Nephron progenitor cell (in vitro differentiated cells): ENCODE measurements around the gene TTC22.

Source experiments
- DNase-seq: peaks from one replicate; pipeline ENCODE4 v3.0.0; 2021
- H3K27ac Mint-ChIP-seq: 2 replicates; pipeline ENCODE4 v1.8.0; 2021; ENCODE audit warnings: mild to moderate bottlenecking, moderate library complexity, mixed read lengths
- H3K27me3 Mint-ChIP-seq: 2 replicates; pipeline ENCODE4 v1.8.0; 2021; ENCODE audit warnings: mild to moderate bottlenecking, low read depth, mixed read lengths; ENCODE audit not compliant: poor library complexity
- H3K36me3 Mint-ChIP-seq: 2 replicates; pipeline ENCODE4 v1.8.0; 2021; ENCODE audit warnings: low read depth, mixed read lengths
- H3K4me1 Mint-ChIP-seq: 2 replicates; pipeline ENCODE4 v1.8.0; 2021; ENCODE audit warnings: mixed read lengths
- H3K4me3 Mint-ChIP-seq: 2 replicates; pipeline ENCODE4 v1.8.0; 2021; ENCODE audit warnings: mild to moderate bottlenecking, moderate library complexity, mixed read lengths
- H3K9me3 Mint-ChIP-seq: 2 replicates; pipeline ENCODE4 v1.8.0; 2021; ENCODE audit warnings: mild to moderate bottlenecking, moderate library complexity, mixed read lengths
- TF ChIP-seq, protein P1 (sequence below): fragments of 200-600 bp; sonication (generic); IDR thresholded peaks from 2 replicates; pipeline ENCODE4 v1.5.0; 2021; ENCODE audit warnings: antibody characterized with exemption

Gene TTC22

DNA sequence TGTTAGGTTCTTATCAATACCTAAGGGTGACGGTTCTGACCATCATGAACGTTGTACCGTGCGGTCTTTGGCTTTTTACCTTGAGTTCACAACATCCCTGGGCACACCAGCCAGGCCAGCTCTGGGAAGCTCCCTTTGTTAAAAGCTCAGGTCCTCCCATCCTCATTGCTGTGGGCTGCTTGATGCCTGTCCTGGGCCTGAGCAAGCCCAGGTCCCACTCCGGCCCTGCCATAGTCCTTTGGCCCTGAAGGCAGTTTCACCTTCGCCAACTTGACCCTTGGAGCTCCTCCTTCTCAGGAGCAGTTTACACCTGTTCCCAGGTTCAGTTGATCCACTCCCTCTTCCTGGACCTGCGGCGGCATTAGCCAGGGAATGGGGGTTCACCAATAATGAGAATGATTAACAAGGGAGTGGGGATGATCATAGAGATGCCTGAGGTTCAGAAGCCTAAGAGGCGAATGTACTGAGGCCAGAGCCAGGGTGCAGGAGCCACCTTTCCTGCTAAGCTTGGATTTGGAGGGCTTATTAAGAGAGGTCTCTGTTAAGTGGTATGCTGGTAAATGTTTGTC lies 45.7 kb upstream of the TTC22 start:
- no peak overlapping the region for H3K27ac Mint-ChIP-seq
- peaks cover 4% of the 10 kb centered on the region for H3K9me3 Mint-ChIP-seq
- TF ChIP-seq, protein P1, sequence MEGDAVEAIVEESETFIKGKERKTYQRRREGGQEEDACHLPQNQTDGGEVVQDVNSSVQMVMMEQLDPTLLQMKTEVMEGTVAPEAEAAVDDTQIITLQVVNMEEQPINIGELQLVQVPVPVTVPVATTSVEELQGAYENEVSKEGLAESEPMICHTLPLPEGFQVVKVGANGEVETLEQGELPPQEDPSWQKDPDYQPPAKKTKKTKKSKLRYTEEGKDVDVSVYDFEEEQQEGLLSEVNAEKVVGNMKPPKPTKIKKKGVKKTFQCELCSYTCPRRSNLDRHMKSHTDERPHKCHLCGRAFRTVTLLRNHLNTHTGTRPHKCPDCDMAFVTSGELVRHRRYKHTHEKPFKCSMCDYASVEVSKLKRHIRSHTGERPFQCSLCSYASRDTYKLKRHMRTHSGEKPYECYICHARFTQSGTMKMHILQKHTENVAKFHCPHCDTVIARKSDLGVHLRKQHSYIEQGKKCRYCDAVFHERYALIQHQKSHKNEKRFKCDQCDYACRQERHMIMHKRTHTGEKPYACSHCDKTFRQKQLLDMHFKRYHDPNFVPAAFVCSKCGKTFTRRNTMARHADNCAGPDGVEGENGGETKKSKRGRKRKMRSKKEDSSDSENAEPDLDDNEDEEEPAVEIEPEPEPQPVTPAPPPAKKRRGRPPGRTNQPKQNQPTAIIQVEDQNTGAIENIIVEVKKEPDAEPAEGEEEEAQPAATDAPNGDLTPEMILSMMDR: no peak
- peaks cover 54% of the 10 kb centered on the region for H3K36me3 Mint-ChIP-seq
- no peak overlapping the region for H3K4me3 Mint-ChIP-seq
- no peaks in the 10 kb centered on the region for H3K27me3 Mint-ChIP-seq
- DNase-seq: no peak
- H3K4me1 Mint-ChIP-seq: no peaks in the 10 kb centered on the region

DNA sequence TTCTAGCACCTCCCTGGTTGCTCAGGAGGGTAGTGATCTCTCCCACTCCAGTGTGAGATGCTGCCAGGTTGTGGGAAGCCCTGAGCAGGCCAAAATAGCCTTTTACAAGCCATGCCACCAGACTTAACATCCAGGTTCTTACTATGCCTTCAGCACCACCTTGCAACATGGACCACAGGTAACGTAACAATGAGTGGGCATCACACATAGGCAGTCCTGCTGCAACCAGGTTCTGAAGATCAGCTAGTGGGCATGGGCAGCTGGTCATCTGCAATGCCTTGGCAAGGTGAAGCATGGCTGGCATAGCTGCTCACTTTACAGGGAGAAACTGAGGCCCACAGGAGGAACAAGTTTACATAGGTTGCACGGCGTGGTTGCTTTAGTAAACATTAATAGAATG lies 45.2 kb upstream of the TTC22 start:
- no peak for DNase-seq
- Mint-ChIP-seq H3K9me3 (peaks cover 4% of the 10 kb centered on the region), H3K36me3 (peaks cover 50% of the 10 kb centered on the region), H3K4me1 (no peaks in the 10 kb centered on the region), H3K27me3 (no peaks in the 10 kb centered on the region), H3K27ac (no peak overlapping the region), H3K4me3 (no peak overlapping the region)
- TF ChIP-seq, protein P1: no peak

DNA sequence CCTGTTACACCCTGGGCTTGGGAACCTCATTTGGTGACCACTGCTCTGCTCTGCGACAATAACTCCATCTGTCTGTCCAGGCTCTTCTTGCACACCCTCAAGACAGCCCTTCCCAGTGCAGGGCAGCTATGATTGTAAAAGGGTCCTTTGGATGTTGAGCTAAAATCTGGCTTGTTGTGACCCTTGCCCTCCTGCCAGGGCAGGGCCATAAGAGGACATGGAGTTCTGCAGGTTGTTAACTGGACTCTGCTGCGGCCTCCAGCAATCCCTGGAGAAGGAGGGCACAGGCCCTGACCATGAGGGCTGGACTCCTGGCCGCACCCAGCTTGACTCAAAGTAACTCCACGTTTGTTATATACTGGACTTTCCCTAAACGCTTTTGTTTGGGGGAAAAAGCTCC lies 44.6 kb upstream of the TTC22 start:
- Mint-ChIP-seq H3K4me1 (no peaks in the 10 kb centered on the region), H3K4me3 (no peak overlapping the region), H3K27me3 (no peaks in the 10 kb centered on the region), H3K36me3 (peaks cover 46% of the 10 kb centered on the region), H3K27ac (no peak overlapping the region), H3K9me3 (peaks cover 4% of the 10 kb centered on the region)
- TF ChIP-seq, protein P1: no peak
- DNase-seq: no peak

DNA sequence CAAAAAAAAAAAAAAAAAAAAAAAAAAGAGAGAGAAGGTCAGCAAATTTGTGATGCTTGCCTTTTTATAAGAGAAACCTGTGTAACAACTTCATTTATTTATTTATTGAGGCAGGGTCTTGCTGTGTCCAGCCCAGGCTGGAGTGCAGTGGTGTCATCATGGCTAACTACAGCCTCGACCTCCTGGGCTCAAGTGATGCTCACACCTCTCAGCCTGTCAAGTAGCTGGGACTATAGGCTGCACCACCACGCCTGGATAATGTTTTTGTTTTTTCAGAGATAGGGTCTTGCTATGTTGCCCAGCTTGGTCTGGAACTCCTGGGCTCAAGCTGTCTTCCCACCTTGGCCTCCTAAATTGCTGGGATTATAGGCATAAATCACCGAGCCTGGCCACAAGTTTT lies 43.4 kb upstream of the TTC22 start:
- DNase-seq: no peak
- H3K27ac Mint-ChIP-seq: no peak overlapping the region
- no peak overlapping the region for H3K4me3 Mint-ChIP-seq
- H3K27me3 Mint-ChIP-seq: no peaks in the 10 kb centered on the region
- TF ChIP-seq, protein P1: no peak
- H3K9me3 Mint-ChIP-seq: peaks cover 4% of the 10 kb centered on the region
- H3K36me3 Mint-ChIP-seq: peaks cover 34% of the 10 kb centered on the region
- H3K4me1 Mint-ChIP-seq: no peaks in the 10 kb centered on the region

DNA sequence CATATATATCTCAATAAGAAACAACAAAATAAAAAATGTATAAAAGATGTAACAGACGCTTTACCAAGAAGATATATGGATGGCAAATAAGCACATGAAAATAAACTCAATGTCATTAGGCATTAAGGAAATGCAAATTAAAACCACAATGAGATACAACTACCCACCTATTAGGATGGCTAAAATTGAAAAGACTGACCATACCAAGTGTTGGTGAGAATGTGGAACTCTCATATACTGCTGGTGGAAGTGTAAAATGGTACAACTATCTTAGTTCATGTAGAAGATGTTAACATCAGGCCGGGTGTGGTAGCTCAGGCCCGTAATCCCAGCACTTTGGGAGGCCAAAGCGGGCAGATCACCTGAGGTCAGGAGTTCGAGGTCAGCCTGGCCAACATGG lies 42.3 kb upstream of the TTC22 start:
- TF ChIP-seq, protein P1: no peak
- no peak overlapping the region for H3K4me3 Mint-ChIP-seq
- no peaks in the 10 kb centered on the region for H3K4me1 Mint-ChIP-seq
- H3K27ac Mint-ChIP-seq: no peak overlapping the region
- H3K9me3 Mint-ChIP-seq: peaks cover 4% of the 10 kb centered on the region
- DNase-seq: no peak
- peaks cover 23% of the 10 kb centered on the region for H3K36me3 Mint-ChIP-seq
- no peaks in the 10 kb centered on the region for H3K27me3 Mint-ChIP-seq

DNA sequence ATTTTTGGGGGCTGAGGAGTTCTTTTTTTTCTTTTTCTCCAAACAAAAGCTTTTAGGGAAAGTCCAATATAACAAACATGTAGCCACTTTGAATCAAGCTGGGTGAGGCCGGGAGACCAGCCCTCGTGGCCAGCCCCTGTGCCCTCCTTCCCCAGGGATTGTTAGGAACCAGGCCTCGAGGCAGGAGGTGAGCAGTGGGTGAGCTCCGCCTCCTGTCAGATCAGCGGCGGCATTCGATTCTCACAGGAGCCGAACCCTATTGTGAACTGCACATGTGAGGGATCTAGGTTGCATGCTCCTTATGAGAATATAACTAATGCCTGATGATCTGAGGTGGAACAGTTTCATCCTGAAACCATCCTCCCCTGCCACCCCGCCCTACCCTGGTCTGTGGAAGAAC lies 41.8 kb upstream of the TTC22 start:
- no peaks in the 10 kb centered on the region for H3K4me1 Mint-ChIP-seq
- no peak overlapping the region for H3K27ac Mint-ChIP-seq
- H3K9me3 Mint-ChIP-seq: peaks cover 4% of the 10 kb centered on the region

More for the DNA sequence above, 41.8 kb upstream of the TTC22 start:
- H3K4me3 Mint-ChIP-seq: no peak overlapping the region
- DNase-seq: no peak
- TF ChIP-seq, protein P1: no peak
- H3K36me3 Mint-ChIP-seq: peaks cover 19% of the 10 kb centered on the region
- no peaks in the 10 kb centered on the region for H3K27me3 Mint-ChIP-seq
